SK-N-MC (cell line): ENCODE data around the gene SIGLEC15.
"Not testable (repeated sequence)": the region's sequence is repeated elsewhere in the genome, so short reads cannot be mapped to it uniquely, and the experiment has no call there.

Source experiments
- DNase-seq: peaks from one replicate; pipeline ENCODE4 v3.0.0-alpha.2; 2011; ENCODE audit warnings: low read depth, low spot score
- H3K27ac ChIP-seq: fragments of 200-600 bp; sonication (generic); 2 replicates; pipeline ENCODE4 v1.5.1; 2016; ENCODE audit warnings: mixed run types
- H3K36me3 ChIP-seq: fragments of 200-600 bp; sonication (generic); 2 replicates; pipeline ENCODE4 v1.6.1; 2017; ENCODE audit warnings: antibody characterized with exemption, low read length, mixed read lengths; ENCODE audit not compliant: insufficient read depth
- H3K4me3 ChIP-seq: fragments of 200-600 bp; sonication (generic); 2 replicates; pipeline ENCODE4 v1.5.1; 2016
- H3K9ac ChIP-seq: fragments of 200-600 bp; sonication (generic); 2 replicates; pipeline ENCODE4 v1.8.0; 2017; ENCODE audit warnings: mixed run types, mixed read lengths; ENCODE audit not compliant: insufficient read length
- H3K9me3 ChIP-seq: fragments of 200-600 bp; sonication (generic); 2 replicates; pipeline ENCODE4 v1.6.1; 2017; ENCODE audit warnings: low read depth, mild to moderate bottlenecking, antibody characterized with exemption, low read length, moderate library complexity, mixed read lengths
- EZH2 ChIP-seq: fragments of 200-600 bp; sonication (generic); IDR thresholded peaks from one replicate; pipeline ENCODE4 v1.6.1; 2017; ENCODE audit warnings: antibody characterized with exemption
- FOXP2 ChIP-seq: optimal IDR thresholded peaks from 2 replicates; pipeline ENCODE3; 2011; ENCODE audit warnings: mild to moderate bottlenecking, moderate library complexity; ENCODE audit not compliant: insufficient read depth; ENCODE audit errors: extremely low read length, control extremely low read depth
- POLR2AphosphoS5 ChIP-seq: IDR thresholded peaks from 2 replicates; pipeline ENCODE4 v1.6.1; 2012; ENCODE audit warnings: mild to moderate bottlenecking, low read depth, low read length, borderline replicate concordance

SIGLEC15 gene

GRCh38 chr18:45839414-45840395, 14.2 kb downstream of the SIGLEC15 start:
- DNase-seq: no peak
- Histone ChIP-seq H3K36me3 (no peaks in the 10 kb centered on the region), H3K4me3 (no peak overlapping the region), H3K27ac (no peak overlapping the region), H3K9ac (no peak overlapping the region), H3K9me3 (no peaks in the 10 kb centered on the region)
- TF ChIP-seq EZH2 (no peak), POLR2AphosphoS5 (no peak), FOXP2 (no peak)

DNA sequence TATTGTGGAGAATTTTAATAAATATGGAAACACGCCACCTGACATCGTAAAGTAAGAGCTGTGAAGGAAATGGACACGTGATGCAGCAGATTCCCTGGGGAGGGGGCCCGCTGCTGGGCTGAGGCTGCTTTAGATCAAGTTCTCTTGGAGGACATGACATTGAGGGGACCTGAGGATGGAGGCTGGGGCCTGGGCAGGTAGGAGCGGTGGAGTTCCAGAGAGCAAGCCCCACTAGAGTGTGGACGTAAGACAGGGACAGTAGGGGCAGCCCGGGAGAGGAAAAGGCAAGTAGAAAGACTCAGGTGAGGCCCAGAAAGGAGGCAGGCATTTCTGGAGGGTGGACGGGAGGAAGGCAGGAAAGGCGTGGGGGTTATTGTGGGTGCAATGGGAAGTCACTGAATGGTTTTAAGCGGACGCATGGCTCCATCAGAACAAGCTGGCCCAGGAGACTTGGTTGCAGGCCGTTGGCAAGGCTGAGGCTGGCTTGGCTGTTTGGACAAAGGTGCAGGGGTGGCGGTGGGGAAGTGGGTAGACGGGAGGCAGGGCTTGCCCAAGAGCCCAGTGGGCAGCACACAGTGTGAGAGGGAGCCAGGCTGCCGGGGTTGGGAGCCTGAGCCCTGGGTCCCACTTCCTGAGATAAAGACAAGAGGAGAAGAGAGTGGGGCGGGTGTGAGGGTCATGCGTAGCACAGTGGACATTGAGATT, 15.7 kb downstream of the SIGLEC15 start:
- H3K9ac ChIP-seq: no peak overlapping the region
- no peaks in the 10 kb centered on the region for H3K9me3 ChIP-seq
- H3K4me3 ChIP-seq: no peak overlapping the region
- no peak for DNase-seq
- H3K27ac ChIP-seq: no peak overlapping the region
- H3K36me3 ChIP-seq: no peaks in the 10 kb centered on the region
- TF ChIP-seq POLR2AphosphoS5 (no peak), EZH2 (no peak)

DNA sequence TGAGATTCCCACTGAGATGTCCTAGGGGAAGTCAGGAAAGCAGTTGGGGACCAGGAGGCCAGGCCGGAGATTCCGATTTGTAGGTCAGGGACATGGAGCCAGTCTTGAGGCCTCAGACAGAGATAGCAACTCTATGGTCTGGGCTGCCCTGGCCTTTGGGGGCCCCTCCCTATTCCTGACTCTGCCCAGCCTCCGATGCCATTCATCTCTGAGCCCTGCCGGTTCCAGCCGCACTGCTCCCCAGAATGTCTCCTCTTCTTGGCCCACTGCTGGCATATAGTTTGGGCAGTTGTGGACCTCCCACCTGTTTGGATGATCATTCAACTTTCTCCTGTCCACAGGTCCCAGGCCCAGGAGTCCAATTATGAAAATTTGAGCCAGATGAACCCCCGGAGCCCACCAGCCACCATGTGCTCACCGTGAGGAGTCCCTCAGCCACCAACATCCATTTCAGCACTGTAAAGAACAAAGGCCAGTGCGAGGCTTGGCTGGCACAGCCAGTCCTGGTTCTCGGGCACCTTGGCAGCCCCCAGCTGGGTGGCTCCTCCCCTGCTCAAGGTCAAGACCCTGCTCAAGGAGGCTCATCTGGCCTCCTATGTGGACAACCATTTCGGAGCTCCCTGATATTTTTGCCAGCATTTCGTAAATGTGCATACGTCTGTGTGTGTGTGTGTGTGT, 16.4 kb downstream of the SIGLEC15 start:
- H3K4me3 ChIP-seq: no peak overlapping the region
- TF ChIP-seq EZH2: no peak
- TF ChIP-seq FOXP2: no peak
- TF ChIP-seq POLR2AphosphoS5: no peak
- H3K27ac ChIP-seq: no peak overlapping the region
- no peak overlapping the region for H3K9ac ChIP-seq
- no peaks in the 10 kb centered on the region for H3K36me3 ChIP-seq
- no peaks in the 10 kb centered on the region for H3K9me3 ChIP-seq
- DNase-seq: no peak

- H3K27ac ChIP-seq: no peak overlapping the region
- H3K9ac ChIP-seq: no peak overlapping the region
- no peak overlapping the region for H3K4me3 ChIP-seq
- H3K36me3 ChIP-seq: no peaks in the 10 kb centered on the region
- no peak for TF ChIP-seq EZH2
- TF ChIP-seq POLR2AphosphoS5: no peak
- TF ChIP-seq FOXP2: no peak
- H3K9me3 ChIP-seq: no peaks in the 10 kb centered on the region
- DNase-seq: no peak
These were observed 17.5 kb downstream of the SIGLEC15 start for GRCh38 chr18:45843019-45843418.

DNA sequence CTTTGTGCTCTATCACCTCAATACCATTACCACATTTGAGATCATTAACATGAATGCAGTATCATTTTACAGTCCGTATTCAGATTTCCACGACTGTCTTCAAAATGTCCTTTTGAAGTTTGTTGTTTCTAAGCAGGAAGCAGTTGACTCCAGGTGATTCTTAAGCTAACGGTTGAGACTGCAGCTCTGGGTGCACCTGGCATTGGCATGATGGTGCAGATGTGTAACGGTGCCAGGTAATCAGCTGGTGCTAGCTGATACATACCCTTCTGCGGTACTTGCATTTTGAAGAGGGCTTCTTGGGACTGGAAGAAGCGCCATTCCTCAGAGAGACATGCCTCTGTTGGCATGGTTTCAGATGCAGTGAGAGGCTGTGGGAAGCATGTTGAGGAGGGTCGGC, 19.5 kb downstream of the SIGLEC15 start:
- Histone ChIP-seq H3K27ac (no peak overlapping the region), H3K9me3 (no peaks in the 10 kb centered on the region), H3K4me3 (no peak overlapping the region), H3K9ac (no peak overlapping the region), H3K36me3 (no peaks in the 10 kb centered on the region)
- no peak for TF ChIP-seq FOXP2
- TF ChIP-seq POLR2AphosphoS5: no peak
- TF ChIP-seq EZH2: no peak
- no peak for DNase-seq

GRCh38 chr18:45845410-45845809, 19.9 kb downstream of the SIGLEC15 start:
- no peak for DNase-seq
- H3K4me3 ChIP-seq: no peak overlapping the region
- H3K27ac ChIP-seq: no peak overlapping the region
- H3K36me3 ChIP-seq: no peaks in the 10 kb centered on the region
- no peaks in the 10 kb centered on the region for H3K9me3 ChIP-seq
- TF ChIP-seq POLR2AphosphoS5 (no peak), EZH2 (no peak), FOXP2 (no peak)
- H3K9ac ChIP-seq: no peak overlapping the region

- no peak for DNase-seq
- no peak for TF ChIP-seq POLR2AphosphoS5
- no peak for TF ChIP-seq EZH2
- no peak for TF ChIP-seq FOXP2
- Histone ChIP-seq H3K9ac (no peak overlapping the region), H3K36me3 (no peaks in the 10 kb centered on the region), H3K4me3 (no peak overlapping the region), H3K27ac (no peak overlapping the region), H3K9me3 (no peaks in the 10 kb centered on the region)
These were observed 21.6 kb downstream of the SIGLEC15 start for GRCh38 chr18:45847119-45847518.

DNA sequence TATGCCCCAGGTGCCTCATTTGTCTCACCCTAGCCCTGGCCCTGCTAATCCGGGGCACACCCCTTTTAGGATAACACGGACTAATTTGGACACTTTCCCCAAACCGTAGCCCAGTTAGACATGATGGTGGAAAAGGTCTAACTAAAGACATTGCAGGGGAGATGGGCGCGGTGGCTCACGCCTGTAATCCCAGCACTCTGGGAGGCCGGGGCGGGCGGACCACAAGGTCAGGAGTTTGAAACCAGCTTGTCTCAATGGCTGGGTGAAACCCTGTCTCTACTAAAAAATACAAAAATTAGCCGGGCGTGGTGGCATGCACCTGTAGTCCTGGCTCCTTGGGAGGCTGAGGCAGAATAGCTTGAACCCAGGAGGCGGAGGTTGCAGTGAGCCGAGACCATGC, 23.2 kb downstream of the SIGLEC15 start:
- not testable (repeated sequence) for H3K4me3 ChIP-seq, H3K36me3 ChIP-seq, H3K9ac ChIP-seq, H3K9me3 ChIP-seq, DNase-seq, H3K27ac ChIP-seq
